ENCODE results near the gene TTC9C.
"Not testable (repeated sequence)": the region's sequence is repeated elsewhere in the genome, so short reads cannot be mapped to it uniquely, and the experiment has no call there.

Gene TTC9C

DNA sequence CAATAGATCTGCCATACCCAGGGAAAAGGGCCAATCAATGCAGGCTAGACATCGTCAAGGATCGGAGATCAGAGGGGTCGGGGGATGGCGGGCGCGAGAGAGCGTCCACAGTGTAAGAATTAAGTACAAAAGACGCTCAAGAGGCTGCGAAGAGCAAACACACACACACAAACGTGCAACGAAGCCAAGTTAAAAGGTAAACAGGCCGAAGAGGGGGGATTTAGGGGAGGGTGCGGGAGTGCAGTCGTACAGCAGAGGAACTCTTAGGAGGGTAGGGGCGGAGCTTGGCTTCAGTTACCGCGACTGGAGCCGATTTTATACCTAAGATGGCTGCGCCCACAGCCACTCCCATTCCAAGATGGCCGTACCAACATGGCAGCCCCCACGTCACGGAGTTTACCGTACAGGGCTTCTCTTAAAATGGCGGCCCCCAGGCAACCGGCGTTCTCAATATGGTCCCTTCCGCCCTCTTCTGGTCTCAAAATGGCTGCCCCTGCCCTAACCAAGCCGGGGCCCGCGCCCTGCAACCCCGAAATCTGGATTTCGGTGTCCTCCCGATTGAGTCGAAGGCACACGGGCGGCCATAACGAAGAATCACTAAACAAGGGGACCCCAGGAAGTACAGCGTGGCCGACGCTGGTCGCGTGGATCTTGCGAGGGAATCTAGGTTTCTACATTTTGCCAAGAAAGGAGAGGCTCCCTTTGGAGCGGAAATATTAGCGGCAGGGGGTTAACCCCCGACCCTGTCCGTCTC lies 18.9 kb upstream of the TTC9C start:
- peak; percentile 79 to 99 (median 96) for DNase-seq

DNA sequence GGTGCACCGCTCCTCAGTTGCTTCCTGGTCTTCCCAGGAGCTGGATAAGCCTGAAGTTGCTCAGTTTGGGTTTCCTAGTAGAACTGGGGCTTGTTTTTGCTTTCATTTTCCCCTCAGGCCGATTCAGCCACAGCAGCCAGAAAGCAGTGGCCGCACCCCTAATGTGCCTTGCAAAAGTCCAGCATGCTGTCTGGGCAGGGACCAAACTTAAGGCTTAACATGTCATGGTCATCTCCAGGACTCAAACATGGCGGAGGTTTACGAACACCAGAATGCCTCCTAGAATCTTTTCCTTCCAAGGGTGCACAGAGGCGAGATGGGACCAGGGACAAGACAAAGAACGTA lies 18.3 kb upstream of the TTC9C start:
- no peak for DNase-seq

DNA sequence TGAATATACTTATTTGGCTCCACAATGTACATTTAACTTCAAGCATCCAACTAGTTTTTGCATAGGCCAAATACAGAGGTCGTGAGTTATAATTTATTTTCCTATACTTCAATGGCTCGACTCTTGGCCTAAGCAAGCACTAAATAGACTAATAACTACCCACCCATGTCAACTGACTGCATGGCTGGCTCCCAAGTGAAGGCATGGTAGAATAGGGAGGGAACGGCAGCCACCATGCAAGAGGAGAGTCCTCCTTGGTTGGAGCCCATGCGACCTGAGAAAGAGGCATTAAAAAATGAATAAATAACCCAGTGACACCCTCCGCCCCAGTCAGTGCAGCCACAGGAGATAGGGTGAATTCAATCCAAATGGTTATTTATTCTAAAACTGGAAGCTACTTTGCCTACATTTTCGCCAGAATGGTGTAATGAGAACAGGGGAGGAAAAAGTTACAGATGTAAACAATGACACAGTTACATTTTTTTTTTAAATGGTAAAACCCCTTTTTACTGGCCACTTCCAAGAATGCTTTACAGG lies 15.9 kb upstream of the TTC9C start:
- DNase-seq, result no peak

DNA sequence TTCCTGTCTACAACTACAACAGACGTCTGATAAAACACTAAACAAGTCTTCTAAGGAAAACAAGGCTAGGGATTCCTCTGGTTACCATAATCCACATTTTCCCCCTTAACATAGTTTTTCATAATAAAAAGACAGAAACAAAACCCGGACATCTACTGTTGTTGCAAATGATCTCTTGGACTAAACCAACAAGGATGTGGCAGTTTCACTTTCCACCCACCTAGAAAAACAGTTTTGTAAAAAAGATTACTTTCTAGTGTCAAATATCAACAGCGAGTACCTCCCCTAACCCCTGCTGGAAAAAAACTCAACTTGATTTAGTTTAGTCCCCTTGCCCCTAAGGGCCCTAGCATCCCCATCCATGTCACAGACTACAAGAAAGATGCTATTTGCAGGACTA lies 15.4 kb upstream of the TTC9C start:
- peak in 1 of 5 experiments; percentile 66 for DNase-seq

DNA sequence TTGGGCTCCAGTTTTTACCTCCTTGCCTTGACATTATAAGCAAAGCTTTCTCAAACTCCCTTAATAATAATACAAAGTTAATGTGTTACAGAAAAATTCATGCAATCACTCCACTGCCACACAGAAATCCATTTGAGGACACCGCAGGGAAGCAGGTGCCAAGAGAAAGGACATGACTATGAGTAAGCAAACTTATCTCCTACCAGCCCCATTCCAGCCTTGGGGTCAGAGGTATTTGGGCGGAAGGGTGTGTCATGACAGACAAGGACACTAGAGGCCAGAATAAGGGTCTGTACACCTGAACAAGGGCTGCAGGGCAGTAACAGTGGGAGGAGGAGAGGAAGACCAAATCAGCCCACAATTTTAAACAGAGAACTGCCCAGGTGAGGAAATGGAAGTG lies 14.9 kb upstream of the TTC9C start:
- no peak for DNase-seq

DNA sequence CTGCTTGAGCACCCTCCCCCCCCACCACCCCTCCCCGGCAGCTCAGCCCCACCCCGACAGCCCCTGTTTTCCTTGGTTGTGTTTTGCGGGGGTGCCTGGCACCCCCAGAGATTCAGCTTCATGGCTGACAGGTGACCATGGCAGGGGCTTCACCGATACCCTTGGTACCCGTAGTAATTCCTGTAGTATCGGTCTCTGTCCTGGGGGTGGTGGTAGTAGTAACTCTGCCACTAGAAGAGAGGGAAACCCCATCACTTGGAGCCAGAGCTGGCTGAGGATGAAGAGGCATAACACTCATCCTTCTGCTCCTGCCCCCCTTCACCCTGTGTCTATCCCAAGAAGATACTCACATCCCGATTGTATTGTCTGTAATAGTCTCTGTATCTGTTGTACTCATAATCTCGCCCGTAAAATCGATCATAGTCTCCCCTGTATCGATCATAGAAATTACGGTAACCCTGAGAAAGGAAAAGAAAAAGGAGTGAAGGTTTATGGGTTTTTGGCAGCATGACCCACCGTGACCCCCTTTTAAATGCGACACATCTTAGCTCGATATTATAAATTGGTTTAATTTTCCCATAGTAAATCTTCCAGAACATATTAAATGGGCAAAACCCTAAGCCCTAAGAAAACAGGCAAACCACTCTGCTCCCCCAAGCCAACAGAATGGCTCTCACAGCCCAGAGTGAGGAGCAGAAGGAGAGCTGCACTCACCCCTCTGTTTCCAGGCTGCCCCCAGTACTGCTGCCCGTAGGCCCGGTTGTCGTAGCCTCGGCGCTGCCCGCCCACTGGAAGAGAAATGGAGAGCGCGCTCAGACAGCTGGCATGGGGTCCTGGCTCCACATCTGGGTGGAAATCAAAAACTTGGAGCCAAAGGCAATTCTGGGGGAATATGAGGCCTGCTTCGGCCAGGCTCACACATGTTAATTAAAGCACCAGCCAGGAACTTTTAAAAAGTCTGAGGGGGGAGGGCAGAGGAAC lies 12.8 kb upstream of the TTC9C start:
- DNase-seq, result no peak

DNA sequence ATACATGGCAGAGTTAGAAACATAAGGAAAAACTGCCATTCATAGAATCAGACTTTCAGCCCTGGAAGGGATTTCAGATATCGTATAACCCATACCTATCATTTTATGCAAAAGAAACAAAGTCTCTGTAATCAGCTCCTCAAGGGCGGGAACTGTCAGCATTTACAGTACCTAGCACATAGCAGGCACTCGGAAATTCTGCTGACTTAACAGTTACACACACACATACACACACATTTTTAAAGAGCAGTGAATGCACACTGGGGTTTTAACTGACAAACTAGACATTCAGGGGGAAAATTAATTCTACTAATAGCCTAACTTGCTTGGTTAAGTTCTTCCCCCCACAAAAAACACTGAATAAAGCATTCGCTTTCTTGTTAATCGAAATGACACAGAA lies 12.1 kb upstream of the TTC9C start:
- no peak for DNase-seq

DNA sequence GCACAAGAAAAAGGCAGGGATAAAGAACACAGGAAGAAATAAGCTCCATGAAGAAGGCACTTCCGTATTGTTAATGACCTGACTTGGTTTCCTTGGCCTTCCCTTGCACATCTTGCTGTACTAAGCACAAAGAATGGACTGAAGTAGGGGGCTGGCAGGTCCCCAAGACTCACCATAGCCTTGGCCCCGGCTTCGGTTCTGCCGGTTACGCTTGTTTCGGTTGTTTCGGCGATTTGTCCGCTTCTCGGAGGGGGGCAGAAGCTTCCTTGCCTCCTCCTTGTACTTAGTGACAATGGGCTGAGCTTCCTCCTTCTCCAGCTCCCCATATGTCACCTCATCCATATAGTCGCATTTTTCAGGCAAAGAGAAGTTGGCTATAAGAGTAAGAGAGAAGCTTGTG lies 11.5 kb upstream of the TTC9C start:
- DNase-seq, result no peak

DNA sequence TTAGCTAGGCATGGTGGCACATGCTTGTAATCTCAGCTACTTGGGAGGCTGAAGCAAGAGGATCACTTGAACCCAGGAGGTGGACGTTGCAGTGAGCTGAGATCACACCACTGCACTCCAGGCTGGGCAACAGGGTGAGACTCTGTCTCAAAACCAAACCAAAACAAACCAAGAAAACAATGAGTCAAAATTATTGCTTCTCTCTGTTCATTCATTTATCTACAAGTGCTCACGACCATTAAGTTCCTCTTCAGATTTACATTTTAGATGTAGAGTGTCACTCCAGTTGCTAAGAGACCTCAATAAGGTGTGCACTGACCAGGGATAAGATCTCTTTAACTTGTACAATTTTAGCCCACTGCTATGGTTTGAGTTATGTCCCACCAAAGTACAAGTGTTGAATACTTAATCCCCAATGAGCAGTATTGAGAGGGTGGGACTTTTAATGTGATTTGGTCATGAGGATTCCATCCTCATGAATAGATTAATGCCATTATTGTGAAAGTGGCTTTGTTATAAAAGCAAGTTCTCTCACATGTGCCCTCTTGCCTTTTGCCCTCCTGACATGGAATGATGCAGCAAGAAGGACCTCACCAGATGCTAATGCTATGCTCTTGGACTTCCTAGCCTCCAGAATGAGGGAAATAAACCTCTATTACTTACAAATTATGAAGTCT lies 8.8 kb upstream of the TTC9C start:
- DNase-seq, result no peak

DNA sequence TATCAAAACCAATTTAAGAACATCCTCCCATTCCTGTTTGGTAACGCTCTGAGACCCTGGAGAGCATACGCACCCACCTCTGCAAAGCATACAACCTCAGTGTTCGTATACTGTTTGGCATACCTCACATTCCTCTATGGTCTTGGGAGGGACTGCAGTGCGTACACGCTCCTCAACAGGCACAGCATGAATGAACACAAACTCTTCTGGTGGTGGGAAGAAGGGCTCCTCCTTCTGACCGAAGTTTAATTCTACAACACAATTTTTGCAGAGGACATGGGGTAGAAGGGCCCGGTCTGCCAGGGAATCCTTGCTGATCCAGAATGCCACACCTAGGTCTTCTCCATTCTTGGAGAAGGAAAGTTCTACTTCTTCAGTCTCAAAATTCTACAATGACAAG lies 6.3 kb upstream of the TTC9C start:
- DNase-seq, result no peak

DNA sequence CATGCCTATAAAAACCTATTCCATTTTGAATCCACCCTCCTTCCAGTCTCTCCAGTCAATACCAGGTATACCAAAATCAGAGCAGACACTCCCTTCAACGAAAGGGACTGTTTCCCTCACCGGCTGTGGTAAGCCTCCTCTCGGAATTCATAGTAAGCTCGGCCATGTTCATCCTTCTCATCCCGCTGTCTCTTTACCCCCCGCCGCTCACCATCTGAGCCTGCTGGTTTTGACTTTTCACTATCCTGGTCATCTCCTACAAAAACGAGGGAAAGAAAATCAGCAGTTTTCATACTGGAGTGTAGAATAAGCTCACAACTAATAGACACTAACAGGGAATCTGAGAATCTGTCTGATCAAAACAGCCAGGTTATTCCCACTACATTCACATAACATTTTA lies 4.1 kb upstream of the TTC9C start:
- DNase-seq, result no peak

DNA sequence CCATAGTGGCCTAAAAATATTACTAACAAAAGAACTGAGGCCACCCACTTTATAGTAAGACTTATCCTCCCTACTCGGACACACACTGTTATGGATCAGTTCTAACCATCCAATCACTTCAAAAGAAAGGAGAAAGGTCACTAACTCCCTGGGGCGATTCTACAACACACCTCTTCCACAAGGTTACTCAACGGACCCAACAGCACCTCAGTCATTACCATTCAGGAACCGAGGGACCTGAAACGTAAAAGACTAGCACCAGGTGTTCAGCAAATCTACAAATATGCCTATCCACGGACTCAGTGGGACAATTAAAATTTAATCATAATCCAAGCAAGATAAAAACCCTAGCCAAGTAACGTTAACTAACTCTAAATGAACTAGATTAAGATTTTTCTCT lies 2.6 kb upstream of the TTC9C start:
- DNase-seq, result no peak

DNA sequence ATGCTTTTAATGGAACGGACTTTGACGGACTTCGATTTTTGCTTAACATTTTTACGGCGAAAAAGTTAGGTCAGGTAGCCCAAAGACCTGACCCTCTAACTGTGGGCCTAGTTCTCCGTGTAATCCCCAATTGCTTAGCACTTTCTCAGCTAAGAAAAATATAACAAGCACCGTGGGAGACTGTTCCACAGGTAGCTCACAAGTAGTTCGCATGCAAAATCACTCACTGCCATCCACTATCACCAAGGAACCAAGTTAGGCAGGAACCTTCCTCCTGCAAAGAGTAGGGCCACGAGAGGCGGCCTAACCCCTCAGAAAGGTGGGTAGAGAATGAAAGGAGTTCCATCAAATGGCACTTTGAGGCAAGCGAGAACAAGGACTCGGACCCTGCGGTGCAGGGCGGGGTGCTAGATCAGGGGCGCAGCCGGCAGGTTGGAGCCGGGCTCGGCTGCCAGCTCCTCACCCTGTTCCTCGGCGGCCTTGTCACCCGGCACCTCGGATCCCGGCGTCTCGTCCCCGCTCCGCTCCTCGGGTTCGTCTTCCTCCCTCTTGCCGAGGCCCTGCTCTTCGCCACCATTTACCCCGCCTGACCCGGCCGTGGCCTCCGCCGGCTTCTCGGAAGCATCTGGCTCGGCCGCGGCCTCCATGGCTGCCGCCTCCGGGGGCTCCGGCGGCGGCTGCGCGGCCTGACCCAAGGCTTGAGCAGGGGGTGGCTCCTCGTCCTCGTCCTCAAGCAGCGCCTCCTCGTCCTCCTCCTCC lies 2.0 kb upstream of the TTC9C start:
- DNase-seq, result no peak

DNA sequence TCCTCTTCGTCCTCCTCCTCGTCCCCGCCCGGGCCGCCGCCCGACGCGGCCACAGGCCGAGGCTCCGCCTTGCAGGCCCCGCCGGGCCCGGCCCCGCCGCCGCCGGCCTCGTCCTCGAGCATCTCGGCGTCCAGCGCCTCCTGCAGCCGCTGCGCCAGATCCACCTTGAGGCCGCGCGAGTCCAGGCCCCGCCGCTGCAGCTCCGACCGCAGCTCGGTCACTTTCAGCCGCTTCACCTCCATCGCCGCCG lies 1.4 kb upstream of the TTC9C start:
- no peak for DNase-seq

DNA sequence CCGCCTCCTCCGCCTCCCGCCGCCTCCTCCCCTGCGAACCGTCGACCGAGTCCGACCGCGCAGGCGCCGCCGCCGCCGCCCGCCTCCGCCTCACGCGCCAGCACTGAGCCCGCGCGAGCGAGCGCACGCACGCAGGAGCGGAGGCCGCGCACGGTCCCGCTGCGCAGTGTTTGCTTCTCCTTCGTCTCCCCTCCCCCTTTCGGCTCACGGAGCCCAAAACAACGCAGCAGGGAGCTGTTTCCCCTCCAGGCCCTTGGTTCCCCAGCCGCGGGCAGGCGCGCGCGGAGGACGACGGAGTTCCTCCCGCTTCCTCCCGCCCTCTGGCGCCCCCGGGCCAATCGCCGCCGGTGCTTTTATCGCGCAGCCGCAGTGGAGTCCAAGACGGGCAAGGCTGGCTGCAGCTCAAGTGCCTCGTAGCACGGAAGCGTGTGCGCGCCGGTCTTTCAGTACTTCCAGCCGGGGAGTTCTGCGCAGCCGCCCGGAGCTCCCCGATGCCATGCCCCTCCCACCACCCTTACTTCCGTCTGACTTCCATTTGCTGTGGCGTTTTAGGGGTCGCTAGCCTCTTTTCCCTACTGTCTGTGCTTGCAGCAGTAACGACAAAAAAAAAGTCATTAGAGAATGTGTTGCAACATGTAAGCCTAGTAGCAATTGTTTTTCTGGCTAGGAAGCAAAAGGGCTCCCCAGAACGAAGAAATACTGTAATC lies 968 bp upstream of the TTC9C start, which contains the start of gene HNRNPUL2:
Gene HNRNPUL2, minus strand, starts transcription at position 293 of the 707 bp plus-strand sequence. CDS start 301 bp downstream, outside the sequence.
- DNase-seq, result peak; percentile 95 to 100 (median 98)

DNA sequence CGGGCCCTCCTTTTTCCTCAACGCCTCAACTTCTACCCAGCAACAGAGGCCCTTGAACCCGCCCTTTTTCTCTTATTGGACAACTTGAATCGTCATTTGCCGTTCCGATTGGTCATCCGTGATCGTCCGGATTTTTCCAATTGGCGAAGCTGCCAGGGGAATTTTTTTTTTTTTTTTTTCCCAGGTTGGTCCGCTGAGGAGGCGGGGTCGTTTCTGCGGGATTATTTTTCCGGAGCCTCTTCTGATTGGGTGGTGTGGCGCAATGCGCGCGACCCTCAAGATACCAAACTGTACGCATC lies 465 bp upstream of the TTC9C start:
- DNase-seq, result peak; percentile 50 to 98 (median 79)

DNA sequence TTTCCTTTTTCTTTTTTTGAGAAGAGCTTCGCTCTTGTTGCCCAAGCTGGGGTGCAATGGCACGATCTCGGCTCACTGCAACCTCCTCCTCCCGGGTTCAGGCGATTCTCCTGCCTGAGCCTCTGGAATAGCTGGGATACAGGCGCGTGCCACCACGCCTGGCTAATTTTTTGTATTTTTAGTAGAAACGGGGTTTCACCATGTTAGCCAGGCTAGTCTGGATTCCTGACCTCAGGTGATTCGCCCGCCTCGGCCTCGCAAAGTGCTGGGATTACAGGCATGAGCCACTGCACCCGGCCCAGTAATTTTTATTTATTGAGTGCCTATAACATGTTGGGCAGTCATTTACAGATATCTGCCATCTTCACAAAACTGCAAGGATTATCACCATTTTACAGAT lies 1.8 kb downstream of the TTC9C start:
- not testable (repeated sequence) for DNase-seq

DNA sequence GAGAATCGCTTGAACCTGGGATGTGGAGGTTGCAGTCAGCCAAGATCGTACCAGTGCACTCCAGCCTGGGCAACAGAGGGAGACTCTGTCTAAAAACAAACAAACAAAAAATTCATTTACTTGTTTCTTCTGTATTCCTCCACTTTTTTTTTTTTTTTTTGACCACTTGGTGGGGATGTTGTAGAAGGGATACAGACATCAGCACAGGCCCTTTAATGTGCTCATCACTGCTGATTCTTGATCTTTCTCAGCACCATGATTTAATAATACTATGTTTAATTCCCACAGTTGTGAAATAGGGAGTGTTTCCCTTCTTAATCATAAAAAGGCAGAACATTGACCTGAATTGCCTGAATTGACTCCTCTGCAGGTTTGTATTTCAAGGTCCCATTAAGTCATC lies 4.5 kb downstream of the TTC9C start:
- peak in 1 of 5 experiments; percentile 60 for DNase-seq

DNA sequence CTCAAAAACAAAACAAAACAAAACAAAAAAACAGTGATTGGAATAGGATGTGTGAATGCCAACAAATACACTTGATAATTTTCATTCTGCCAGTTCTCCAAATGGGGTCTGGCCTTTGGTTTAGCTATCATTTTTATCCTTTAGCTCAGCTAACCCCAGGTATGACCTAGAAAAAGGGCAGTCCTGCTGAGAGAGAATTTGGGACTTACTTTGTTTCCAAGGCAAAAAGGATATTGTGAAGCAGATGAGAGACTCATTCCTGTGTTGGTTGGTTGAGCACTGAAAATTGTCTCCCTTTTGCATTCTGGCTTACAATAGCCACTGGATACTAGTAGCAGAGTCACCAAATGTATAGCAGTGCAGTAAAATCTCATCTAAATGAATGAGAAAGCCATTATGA lies 8.9 kb downstream of the TTC9C start:
- DNase-seq, result no peak

DNA sequence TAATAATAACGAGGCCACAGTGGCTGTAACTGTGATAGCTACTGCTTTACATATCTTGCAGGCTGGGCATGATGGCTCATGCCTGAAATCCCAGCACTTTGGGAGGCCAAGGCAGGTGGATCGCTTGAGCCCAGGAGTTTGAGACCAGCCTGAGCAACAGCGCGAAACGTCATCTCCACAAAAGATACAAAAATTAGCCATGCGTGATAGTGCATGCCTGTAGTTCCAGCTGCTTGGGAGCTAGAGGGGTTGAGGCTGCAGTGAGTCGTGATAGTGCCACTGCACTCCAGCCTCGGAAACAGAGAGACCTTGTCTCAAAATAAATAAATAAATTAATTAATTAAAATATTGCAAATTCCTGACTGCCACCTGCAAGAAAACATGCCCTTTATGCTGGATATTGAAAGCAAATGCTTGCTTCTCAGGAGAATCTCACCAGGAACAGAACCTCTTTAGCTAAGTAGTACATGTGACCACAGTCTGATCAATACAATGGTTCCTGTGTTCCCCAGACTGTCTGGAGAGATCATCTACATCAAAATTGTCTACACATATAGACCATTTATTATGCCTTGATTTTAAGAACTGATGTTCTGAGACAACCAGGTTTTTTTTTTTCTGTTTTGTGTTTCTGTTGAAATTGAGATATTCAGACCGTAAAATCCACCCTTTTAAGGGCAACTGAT lies 19.3 kb downstream of the TTC9C start:
- no peak for DNase-seq

DNA sequence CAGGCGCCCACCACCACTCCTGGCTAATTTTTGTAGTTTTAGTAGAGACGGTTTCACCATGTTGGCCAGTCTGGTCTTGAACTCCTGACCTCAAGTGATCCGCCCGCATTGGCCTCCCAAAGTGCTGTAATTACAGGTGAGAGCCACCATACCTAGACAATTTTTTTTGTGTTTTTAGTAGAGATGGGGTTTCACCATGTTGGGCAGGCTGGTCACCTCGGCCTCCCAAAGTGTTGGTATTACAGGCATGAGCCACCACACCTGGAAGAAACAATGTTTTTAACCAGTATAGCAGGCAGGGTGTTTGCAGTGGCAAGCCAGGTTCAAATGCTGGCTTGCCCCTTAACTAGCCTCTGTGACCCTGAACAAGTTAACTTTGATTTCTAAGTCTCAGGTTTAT lies 21.6 kb downstream of the TTC9C start:
- not testable (repeated sequence) for DNase-seq

All from T-helper 2 cell (primary cell).